ENCODE results near the gene DLG2.

The DLG2 gene

GRCh38 chr11:85602526-85603213, 24.5 kb downstream of the DLG2 start:
- CTCF ChIA-PET = interaction anchor here (0.9 to 1.1 kb wide), 2 partner anchors 8 to 13 kb away, joined by 3 to 4 read pairs; no protein-coding TSS in a partner anchor
- POLR2A ChIA-PET = no interaction called here
- no peak for TF ChIP-seq CTCF (IDR thresholded peaks at IDR 0.05; ENCODE audit: insufficient read depth, low read length, missing control alignments)
- DNase-seq (ENCODE audit: low read depth, low spot score) = no peak
- H3K4me3 ChIP-seq (ENCODE audit: low read depth, low read length) = no peak overlapping the region

- DNase-seq (ENCODE audit: low read depth, low spot score) = no peak
- no peak overlapping the region for H3K4me3 ChIP-seq (ENCODE audit: low read depth, low read length)
- ChIA-PET POLR2A (no interaction called here), CTCF (no interaction called here)
- TF ChIP-seq CTCF (IDR thresholded peaks at IDR 0.05; ENCODE audit: insufficient read depth, low read length, missing control alignments) = no peak
Measured at GRCh38 chr11:85599083-85599482, 28.1 kb downstream of the DLG2 start.

GRCh38 chr11:85596886-85597285, 30.3 kb downstream of the DLG2 start:
- ChIA-PET POLR2A (no interaction called here), CTCF (interaction anchor here (1.3 to 2.5 kb wide), 3 partner anchors 29 to 258 kb away, joined by 3 to 10 read pairs (median 4); partner anchors contain the start of genes CCDC83 and TMEM126A)
- no peak overlapping the region for H3K4me3 ChIP-seq (ENCODE audit: low read depth, low read length)
- TF ChIP-seq CTCF (IDR thresholded peaks at IDR 0.05; ENCODE audit: insufficient read depth, low read length, missing control alignments) = no peak
- no peak for DNase-seq (ENCODE audit: low read depth, low spot score)

- CTCF ChIA-PET = interaction anchor here (0.7 to 1.4 kb wide), 9 partner anchors 8 to 697 kb away, joined by 3 to 5 read pairs (median 4); no protein-coding TSS in a partner anchor
- H3K4me3 ChIP-seq (ENCODE audit: low read depth, low read length) = no peak overlapping the region
- POLR2A ChIA-PET = no interaction called here
- TF ChIP-seq CTCF (IDR thresholded peaks at IDR 0.05; ENCODE audit: insufficient read depth, low read length, missing control alignments) = peak; percentile 22
- no peak for DNase-seq (ENCODE audit: low read depth, low spot score)
Measured at GRCh38 chr11:85595285-85595884, 31.8 kb downstream of the DLG2 start.

GRCh38 chr11:85590848-85591483, 36.2 kb downstream of the DLG2 start:
- POLR2A ChIA-PET = no interaction called here
- no peak overlapping the region for H3K4me3 ChIP-seq (ENCODE audit: low read depth, low read length)
- CTCF ChIA-PET = interaction anchor here (1.0 to 5.3 kb wide), 10 partner anchors 37 to 1032 kb away, joined by 3 to 57 read pairs (median 7); partner anchors contain the start of genes TMEM126A and TMEM126B
- no peak for DNase-seq (ENCODE audit: low read depth, low spot score)
- no peak for TF ChIP-seq CTCF (IDR thresholded peaks at IDR 0.05; ENCODE audit: insufficient read depth, low read length, missing control alignments)

- H3K4me3 ChIP-seq (ENCODE audit: low read depth, low read length) = no peak overlapping the region
- TF ChIP-seq CTCF (IDR thresholded peaks at IDR 0.05; ENCODE audit: insufficient read depth, low read length, missing control alignments) = no peak
- POLR2A ChIA-PET = no interaction called here
- CTCF ChIA-PET = interaction anchor here (1.1 to 5.3 kb wide), 8 partner anchors 741 to 1034 kb away, joined by 3 to 57 read pairs (median 6); no protein-coding TSS in a partner anchor
- no peak for DNase-seq (ENCODE audit: low read depth, low spot score)
Measured at GRCh38 chr11:85589373-85589772, 37.8 kb downstream of the DLG2 start.
